HepG2 (cell line): ENCODE results near the gene AIDA. TPM values are rescaled to one million over a fixed set of nuclear protein-coding genes. Genes with fewer than 3 reads are reported as not detected.

Experiments
- AGO2 ChIP-seq: fragments of 200-400 bp; formaldehyde crosslinking; optimal IDR thresholded peaks from 2 replicates; pipeline ENCODE3; 2017; ENCODE audit warnings: mild to moderate bottlenecking, low read depth, low read length, moderate library complexity
- CERS6 ChIP-seq: sonication (generic); formaldehyde crosslinking; IDR thresholded peaks from 2 replicates; pipeline ENCODE4 v1.5.0; 2020; ENCODE audit warnings: missing genetic modification reagents
- EED ChIP-seq: sonication (generic); formaldehyde crosslinking; IDR thresholded peaks from 2 replicates; pipeline ENCODE4 v1.5.0; 2020; ENCODE audit warnings: mild to moderate bottlenecking, missing genetic modification reagents
- ERF ChIP-seq: IDR thresholded peaks from 2 replicates; pipeline ENCODE4 v1.6.1; 2018; ENCODE audit warnings: missing biosample characterization, missing genetic modification reagents
- KAT8 ChIP-seq: IDR thresholded peaks from 2 replicates; pipeline ENCODE4 v1.6.1; 2016; ENCODE audit warnings: missing genetic modification reagents, missing compliant biosample characterization
- MED1 ChIP-seq: sonication (generic); formaldehyde crosslinking; IDR thresholded peaks from 2 replicates; pipeline ENCODE4 v1.4.0; 2020; ENCODE audit warnings: missing genetic modification reagents
- NFKB2 ChIP-seq: sonication (generic); formaldehyde crosslinking; IDR thresholded peaks from 2 replicates; pipeline ENCODE4 v1.4.0; 2020; ENCODE audit warnings: missing genetic modification reagents, borderline replicate concordance
- PRDM10 ChIP-seq: sonication (generic); formaldehyde crosslinking; IDR thresholded peaks from 2 replicates; pipeline ENCODE4 v1.4.0; 2020; ENCODE audit warnings: low read depth, missing genetic modification reagents
- SIN3A ChIP-seq: IDR thresholded peaks from 2 replicates; pipeline ENCODE4 v1.6.1; 2011; ENCODE audit warnings: low read depth, mild to moderate bottlenecking, control low read depth, low read length, borderline replicate concordance
- SNAPC5 ChIP-seq: sonication (generic); formaldehyde crosslinking; IDR thresholded peaks from 2 replicates; pipeline ENCODE4 v1.8.1; 2023; ENCODE audit warnings: mild to moderate bottlenecking, missing genetic modification reagents, borderline replicate concordance
- SRY ChIP-seq: sonication (generic); formaldehyde crosslinking; IDR thresholded peaks from 2 replicates; pipeline ENCODE4 v1.8.0; 2022; ENCODE audit warnings: mild to moderate bottlenecking, missing genetic modification reagents
- SUZ12 ChIP-seq: fragments of 150-350 bp; IDR thresholded peaks from 2 replicates; pipeline ENCODE4 v1.6.1; 2014; ENCODE audit warnings: low read depth, low read length
- TFDP2 ChIP-seq: sonication (generic); formaldehyde crosslinking; IDR thresholded peaks from 2 replicates; pipeline ENCODE4 v1.4.0; 2020; ENCODE audit warnings: missing genetic modification reagents
- ZBTB39 ChIP-seq: sonication (generic); formaldehyde crosslinking; IDR thresholded peaks from 2 replicates; pipeline ENCODE4 v1.5.0; 2020; ENCODE audit warnings: missing genetic modification reagents
- ZNF101 ChIP-seq: sonication (generic); formaldehyde crosslinking; IDR thresholded peaks from 2 replicates; pipeline ENCODE4 v1.4.0; 2020; ENCODE audit warnings: mild to moderate bottlenecking, low read depth, missing genetic modification reagents, borderline replicate concordance
- ZNF143 ChIP-seq: sonication (generic); formaldehyde crosslinking; IDR thresholded peaks from 2 replicates; pipeline ENCODE4 v1.4.0; 2020; ENCODE audit warnings: missing genetic modification reagents
- ZNF205 ChIP-seq: IDR thresholded peaks from 2 replicates; pipeline ENCODE4 v1.6.1; 2018; ENCODE audit warnings: missing biosample characterization, missing genetic modification reagents
- ZNF329 ChIP-seq: sonication (generic); formaldehyde crosslinking; IDR thresholded peaks from 2 replicates; pipeline ENCODE4 v1.9.0; 2021; ENCODE audit warnings: low read depth, mild to moderate bottlenecking, missing genetic modification reagents
- ZNF547 ChIP-seq: sonication (generic); formaldehyde crosslinking; IDR thresholded peaks from 2 replicates; pipeline ENCODE4 v1.5.1; 2020; ENCODE audit warnings: mild to moderate bottlenecking, missing genetic modification reagents
- ZNF777 ChIP-seq: sonication (generic); formaldehyde crosslinking; IDR thresholded peaks from 2 replicates; pipeline ENCODE4 v1.4.0; 2020; ENCODE audit warnings: missing genetic modification reagents
- ZNF850 ChIP-seq: sonication (generic); formaldehyde crosslinking; conservative IDR thresholded peaks from 2 replicates; pipeline ENCODE4 v1.9.0; 2021; ENCODE audit warnings: mild to moderate bottlenecking, missing genetic modification reagents
- ZNF891 ChIP-seq: sonication (generic); formaldehyde crosslinking; IDR thresholded peaks from 2 replicates; pipeline ENCODE4 v1.5.0; 2020; ENCODE audit warnings: mild to moderate bottlenecking, missing genetic modification reagents
- polyA plus RNA-seq, 8 experiments: library from polyadenylated mRNA; depleted of rRNA in 3 of 8; stranded (reverse) in 7 of 8; unstranded in 1 of 8; fragments of >200 nt; fragmentation: Illumina TruSeq in 4 of 8; extraction: Trizol in 4 of 8; gene quantifications; 2 replicates each; pipeline versions ENCODE4 v1.2.1 to v1.2.3, GENCODE V29; 2011 to 2016; ENCODE audit warnings: low read depth in 4 of 8, missing spikeins in 1 of 8, mixed read lengths in 1 of 8; ENCODE audit not compliant: insufficient read depth in 1 of 8
- total RNA-seq, 5 experiments: library from RNA; depleted of rRNA; stranded (reverse); fragments of >200 nt; fragmentation: Illumina TruSeq; extraction: Trizol; gene quantifications; 2 replicates each; pipeline ENCODE4 v1.2.3, GENCODE V29; 2016; ENCODE audit warnings: low read depth in 1 of 5

AIDA gene
- total and polyA plus RNA-seq, 2 of the 13 experiments (the other 11 are each of a cell fraction or from before 2014, with no cell fraction given) = 17.5 to 35.4 TPM

GRCh38 chr1:222643938-222644635, 68.2 kb downstream of the AIDA start (continued):
- TF ChIP-seq ZNF777 (CRISPR knock-in tag) (peak; percentile 51; the same call in 1 of the 2 replicates), ZNF101 (CRISPR knock-in tag) (no peak), PRDM10 (peak; percentile 100), ZNF547 (CRISPR knock-in tag) (0 out of 2 replicates have a peak, but pooled peaks have one; percentile 51), ZNF205 (no peak), ZNF850 (CRISPR knock-in tag) (no peak), NFKB2 (peak; percentile 48; the same call in 1 of the 2 replicates), ERF (CRISPR knock-in tag) (peak; percentile 76), ZNF329 (CRISPR knock-in tag) (no peak), ZBTB39 (CRISPR knock-in tag) (no peak), MED1 (peak; percentile 84), SRY (CRISPR knock-in tag) (no peak), TFDP2 (CRISPR knock-in tag) (peak; percentile 63; the same call in 1 of the 2 replicates), CERS6 (CRISPR knock-in tag) (no peak), SIN3A (peak; percentile 75), ZNF891 (CRISPR knock-in tag) (no peak), SUZ12 (no peak), ZNF143 (CRISPR knock-in tag) (peak; percentile 60; the same call in 1 of the 2 replicates), EED (CRISPR knock-in tag) (peak; percentile 79), SNAPC5 (CRISPR knock-in tag) (no peak), AGO2 (peak; percentile 77), KAT8 (CRISPR knock-in tag) (peak; percentile 98)
